Measurements from ENCODE around the gene KY.

GRCh38 chr3:134680796-134681521, 30.1 kb upstream of the KY start:
- TF ChIP-seq POLR2A (IDR thresholded peaks at IDR 0.05) (no peak), CTCF (IDR thresholded peaks at IDR 0.05) (no peak)
